ENCODE measurements around the gene AKNA.

Gene AKNA

DNA sequence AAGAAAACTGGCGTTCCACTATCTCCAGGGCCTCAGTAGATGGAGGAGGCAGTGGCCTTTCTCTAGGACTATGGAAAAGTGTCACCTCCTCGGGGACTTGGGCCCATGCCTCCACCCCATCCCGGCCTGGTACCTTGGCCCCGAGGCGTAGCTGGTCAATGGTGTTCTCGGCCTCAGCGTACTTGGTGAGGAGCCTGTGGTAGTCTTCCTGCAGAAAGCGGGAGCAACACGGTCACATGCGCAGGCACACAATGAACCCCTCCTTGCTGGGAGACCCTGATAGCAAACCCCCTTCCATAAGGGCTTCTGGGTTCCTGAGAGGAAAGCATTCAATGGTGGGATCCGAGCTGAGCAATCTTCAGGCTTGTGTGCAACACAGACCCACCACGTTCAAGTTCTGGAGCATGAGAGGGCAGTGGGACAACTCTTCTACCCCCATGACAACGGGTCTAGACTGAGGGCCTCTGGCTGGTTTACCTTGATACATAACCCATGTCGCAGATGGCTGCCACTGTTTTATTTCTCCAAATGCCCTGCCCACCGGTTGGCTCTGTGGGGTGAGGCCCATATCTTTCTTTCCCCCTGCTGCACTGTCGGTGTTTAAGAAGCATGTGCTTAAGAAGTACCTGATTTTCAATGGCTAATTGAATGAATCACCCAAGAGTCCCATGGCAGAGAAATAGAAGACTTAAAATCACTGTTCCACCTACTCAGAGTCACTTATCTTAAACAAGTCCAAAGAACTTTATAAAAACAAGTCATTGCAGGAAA, 13.6 kb downstream of the AKNA start:
- DNase-seq (ENCODE audit: insufficient read length, low spot score) (no peak), FAIRE-seq (peak; percentile 45)
- TF ChIP-seq POLR2AphosphoS5 (IDR thresholded peaks at IDR 0.05; ENCODE audit: low read depth, low read length) (no peak), SPI1 (IDR thresholded peaks at IDR 0.05; ENCODE audit: low read depth, low read length) (no peak), TAF1 (IDR thresholded peaks at IDR 0.05; ENCODE audit: low read depth, low read length) (no peak), PAX5 (IDR thresholded peaks at IDR 0.05; ENCODE audit: insufficient read depth, low read length, severe bottlenecking) (no peak), POLR2A (IDR thresholded peaks at IDR 0.05; ENCODE audit: low read depth, low read length) (no peak), POU2F2 (IDR thresholded peaks at IDR 0.05; ENCODE audit: low read depth, low read length) (no peak)

- DNase-seq (ENCODE audit: insufficient read length, low spot score): peak; percentile 74
- TF ChIP-seq SPI1 (IDR thresholded peaks at IDR 0.05; ENCODE audit: low read depth, low read length) (peak; percentile 91), PAX5 (IDR thresholded peaks at IDR 0.05; ENCODE audit: insufficient read depth, low read length, severe bottlenecking) (peak; percentile 87), TAF1 (IDR thresholded peaks at IDR 0.05; ENCODE audit: low read depth, low read length) (peak; percentile 20; the same call in 1 of the 2 replicates), POLR2AphosphoS5 (IDR thresholded peaks at IDR 0.05; ENCODE audit: low read depth, low read length) (peak; percentile 78), POU2F2 (IDR thresholded peaks at IDR 0.05; ENCODE audit: low read depth, low read length) (peak; percentile 62), POLR2A (IDR thresholded peaks at IDR 0.05; ENCODE audit: low read depth, low read length) (0 out of 2 replicates have a peak, but pooled peaks have one; percentile 52)
- peak; percentile 99 for FAIRE-seq
Observed at GRCh38 chr9:114372921-114373448, 14.8 kb downstream of the AKNA start.

GRCh38 chr9:114371973-114372917, 15.5 kb downstream of the AKNA start:
- TF ChIP-seq POLR2A (IDR thresholded peaks at IDR 0.05; ENCODE audit: low read depth, low read length): 0 out of 2 replicates have a peak, but pooled peaks have one; percentile 39
- 0 out of 2 replicates have a peak, but pooled peaks have one; percentile 15 for TF ChIP-seq SPI1 (IDR thresholded peaks at IDR 0.05; ENCODE audit: low read depth, low read length)
- no peak for TF ChIP-seq TAF1 (IDR thresholded peaks at IDR 0.05; ENCODE audit: low read depth, low read length)
- TF ChIP-seq PAX5 (IDR thresholded peaks at IDR 0.05; ENCODE audit: insufficient read depth, low read length, severe bottlenecking): no peak
- no peak for TF ChIP-seq POU2F2 (IDR thresholded peaks at IDR 0.05; ENCODE audit: low read depth, low read length)
- no peak for TF ChIP-seq POLR2AphosphoS5 (IDR thresholded peaks at IDR 0.05; ENCODE audit: low read depth, low read length)
- DNase-seq (ENCODE audit: insufficient read length, low spot score) (no peak), FAIRE-seq (no peak)

DNA sequence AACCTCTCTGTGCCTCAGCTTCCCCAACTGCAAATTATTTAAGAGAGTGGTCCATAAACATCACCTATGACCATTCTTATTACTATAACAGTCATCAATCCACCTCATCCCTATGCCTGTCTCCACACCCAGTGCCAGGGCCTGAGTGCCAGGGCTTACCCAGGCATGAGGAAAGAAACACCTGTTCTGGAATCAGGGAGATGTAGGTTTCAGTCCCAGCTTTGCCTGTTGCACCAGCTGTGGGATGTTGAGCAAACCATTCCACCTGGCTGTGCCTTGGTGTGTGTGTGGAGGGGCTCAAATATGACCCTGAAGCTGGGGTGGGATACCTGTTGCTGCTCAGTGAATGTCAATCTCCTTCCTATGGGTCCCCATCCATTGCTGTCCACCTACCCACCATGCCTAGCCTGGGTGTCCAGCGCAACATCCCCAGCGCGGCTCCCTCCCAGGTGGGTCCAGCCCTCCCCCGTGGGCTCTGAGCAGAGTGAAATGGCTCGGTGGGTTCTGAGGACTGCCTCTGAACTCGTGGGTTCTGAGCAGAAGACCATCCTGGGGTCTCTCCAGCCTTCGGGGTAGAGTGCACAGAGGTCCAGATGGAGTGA, 16.3 kb downstream of the AKNA start:
- DNase-seq (ENCODE audit: insufficient read length, low spot score) (no peak), FAIRE-seq (peak; percentile 79)
- TF ChIP-seq POU2F2 (IDR thresholded peaks at IDR 0.05; ENCODE audit: low read depth, low read length) (no peak), POLR2A (IDR thresholded peaks at IDR 0.05; ENCODE audit: low read depth, low read length) (no peak), TAF1 (IDR thresholded peaks at IDR 0.05; ENCODE audit: low read depth, low read length) (no peak), PAX5 (IDR thresholded peaks at IDR 0.05; ENCODE audit: insufficient read depth, low read length, severe bottlenecking) (no peak), POLR2AphosphoS5 (IDR thresholded peaks at IDR 0.05; ENCODE audit: low read depth, low read length) (no peak)

- TF ChIP-seq PAX5 (IDR thresholded peaks at IDR 0.05; ENCODE audit: insufficient read depth, low read length, severe bottlenecking) (no peak), SPI1 (IDR thresholded peaks at IDR 0.05; ENCODE audit: low read depth, low read length) (no peak), TAF1 (IDR thresholded peaks at IDR 0.05; ENCODE audit: low read depth, low read length) (no peak), POU2F2 (IDR thresholded peaks at IDR 0.05; ENCODE audit: low read depth, low read length) (no peak), POLR2AphosphoS5 (IDR thresholded peaks at IDR 0.05; ENCODE audit: low read depth, low read length) (no peak), POLR2A (IDR thresholded peaks at IDR 0.05; ENCODE audit: low read depth, low read length) (no peak)
- DNase-seq (ENCODE audit: insufficient read length, low spot score) (no peak), FAIRE-seq (no peak)
Observed at GRCh38 chr9:114370968-114371320, 16.8 kb downstream of the AKNA start.

DNA sequence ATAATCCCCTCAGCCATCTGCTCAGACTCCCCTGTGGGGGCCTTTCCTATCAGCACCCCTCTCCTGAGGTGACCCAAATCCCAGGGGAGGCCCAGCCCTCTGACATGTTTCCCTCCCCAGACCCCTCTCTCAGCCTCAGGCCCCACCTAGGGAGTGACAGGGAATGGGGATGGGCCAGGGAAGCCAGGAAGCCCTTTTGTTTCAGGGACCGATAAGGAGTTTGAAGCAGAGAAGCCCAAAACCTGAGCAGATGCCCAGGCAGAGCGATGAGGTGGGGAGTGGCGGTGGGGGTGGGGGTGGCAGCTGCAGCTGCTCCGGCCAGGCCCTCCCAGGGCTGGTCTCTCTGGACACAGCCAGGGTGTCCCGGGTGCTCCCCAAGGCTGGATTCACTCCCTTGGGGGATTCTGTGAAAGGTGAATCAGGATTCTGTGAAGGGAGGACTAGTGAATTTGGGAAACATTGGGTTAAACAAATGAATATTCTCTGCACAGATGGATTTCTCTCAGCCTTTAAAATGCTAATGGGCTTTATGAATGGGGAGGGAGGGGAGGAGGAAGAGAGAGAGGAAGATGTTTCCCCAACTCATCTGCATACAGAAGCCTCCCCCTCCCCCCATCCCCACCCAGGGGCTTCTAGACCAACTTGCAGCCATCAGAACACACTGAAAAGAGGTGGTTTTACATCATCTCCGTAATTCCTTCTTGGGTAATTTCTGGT, 17.4 kb downstream of the AKNA start:
- TF ChIP-seq TAF1 (IDR thresholded peaks at IDR 0.05; ENCODE audit: low read depth, low read length) (no peak), POLR2AphosphoS5 (IDR thresholded peaks at IDR 0.05; ENCODE audit: low read depth, low read length) (no peak), POLR2A (IDR thresholded peaks at IDR 0.05; ENCODE audit: low read depth, low read length) (no peak), SPI1 (IDR thresholded peaks at IDR 0.05; ENCODE audit: low read depth, low read length) (no peak), POU2F2 (IDR thresholded peaks at IDR 0.05; ENCODE audit: low read depth, low read length) (no peak), PAX5 (IDR thresholded peaks at IDR 0.05; ENCODE audit: insufficient read depth, low read length, severe bottlenecking) (no peak)
- peak; percentile 28 for FAIRE-seq
- no peak for DNase-seq (ENCODE audit: insufficient read length, low spot score)

DNA sequence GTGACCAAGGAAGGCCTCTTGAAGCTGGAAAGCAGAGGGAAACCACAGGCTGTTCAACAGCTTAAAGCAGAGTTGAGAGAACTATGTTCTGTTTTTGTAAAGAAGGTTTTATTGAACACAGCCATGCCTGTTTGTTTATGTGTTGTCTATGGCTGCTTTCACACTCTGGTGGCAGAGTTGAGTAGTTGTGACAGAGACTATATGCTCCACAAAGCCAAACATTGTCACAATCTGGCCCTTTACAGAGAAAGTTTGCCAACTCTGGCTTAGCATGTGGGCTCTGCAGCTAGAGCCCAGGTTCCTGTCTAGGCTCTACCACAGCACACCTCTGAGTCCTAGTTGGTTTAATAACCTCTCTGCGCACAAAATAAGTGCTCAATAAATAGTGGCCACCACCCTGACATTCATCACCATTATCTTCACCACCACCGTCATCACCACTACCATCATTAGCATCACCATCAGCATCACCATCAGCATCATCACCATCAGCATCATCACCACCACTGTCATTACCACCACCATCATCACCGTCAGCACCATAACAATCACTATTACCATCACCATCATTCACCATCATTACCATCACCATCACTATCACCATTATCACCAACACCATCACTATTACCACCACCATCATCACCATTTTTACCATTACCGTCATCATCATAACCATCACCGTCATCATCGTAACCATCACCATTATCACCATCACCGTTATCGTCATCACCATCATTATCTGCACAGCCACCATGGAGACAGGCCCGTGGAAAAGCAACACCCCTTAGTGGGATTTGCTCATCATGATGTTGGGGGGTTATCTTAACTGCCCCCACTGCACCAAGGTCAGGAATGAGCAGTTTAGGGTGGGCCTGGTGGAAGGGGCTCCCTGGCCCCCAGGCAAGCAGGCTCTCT, 18.3 kb downstream of the AKNA start:
- FAIRE-seq: peak; percentile 80
- TF ChIP-seq TAF1 (IDR thresholded peaks at IDR 0.05; ENCODE audit: low read depth, low read length): no peak
- TF ChIP-seq SPI1 (IDR thresholded peaks at IDR 0.05; ENCODE audit: low read depth, low read length): no peak
- TF ChIP-seq POLR2A (IDR thresholded peaks at IDR 0.05; ENCODE audit: low read depth, low read length): no peak
- no peak for TF ChIP-seq PAX5 (IDR thresholded peaks at IDR 0.05; ENCODE audit: insufficient read depth, low read length, severe bottlenecking)
- TF ChIP-seq POU2F2 (IDR thresholded peaks at IDR 0.05; ENCODE audit: low read depth, low read length): no peak
- TF ChIP-seq POLR2AphosphoS5 (IDR thresholded peaks at IDR 0.05; ENCODE audit: low read depth, low read length): no peak
- no peak for DNase-seq (ENCODE audit: insufficient read length, low spot score)
